Measurements from ENCODE around the gene OR5B12.

DNA sequence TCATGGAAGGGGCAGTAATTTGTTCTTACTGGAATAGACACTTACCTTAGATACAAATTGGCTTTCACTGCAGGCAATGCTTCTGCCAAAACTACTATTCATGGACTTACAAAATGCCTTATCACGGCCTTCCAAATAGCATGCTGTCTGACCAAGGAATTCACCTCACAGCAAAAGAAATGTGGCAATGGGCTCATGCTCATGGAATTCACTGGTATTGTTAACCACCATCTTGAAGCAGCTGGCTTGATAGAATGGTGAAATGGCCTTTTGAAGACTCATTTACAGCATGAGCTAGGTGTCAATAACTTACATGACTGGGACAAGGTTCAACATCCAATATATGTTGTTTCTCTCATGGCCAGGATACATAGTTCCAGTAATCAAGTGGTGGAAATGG lies 43.9 kb upstream of the OR5B12 start:
- TF ChIP-seq SMC3 (IDR thresholded peaks at IDR 0.05; ENCODE audit: low read depth, low read length) = no peak
- TF ChIP-seq, protein P1, sequence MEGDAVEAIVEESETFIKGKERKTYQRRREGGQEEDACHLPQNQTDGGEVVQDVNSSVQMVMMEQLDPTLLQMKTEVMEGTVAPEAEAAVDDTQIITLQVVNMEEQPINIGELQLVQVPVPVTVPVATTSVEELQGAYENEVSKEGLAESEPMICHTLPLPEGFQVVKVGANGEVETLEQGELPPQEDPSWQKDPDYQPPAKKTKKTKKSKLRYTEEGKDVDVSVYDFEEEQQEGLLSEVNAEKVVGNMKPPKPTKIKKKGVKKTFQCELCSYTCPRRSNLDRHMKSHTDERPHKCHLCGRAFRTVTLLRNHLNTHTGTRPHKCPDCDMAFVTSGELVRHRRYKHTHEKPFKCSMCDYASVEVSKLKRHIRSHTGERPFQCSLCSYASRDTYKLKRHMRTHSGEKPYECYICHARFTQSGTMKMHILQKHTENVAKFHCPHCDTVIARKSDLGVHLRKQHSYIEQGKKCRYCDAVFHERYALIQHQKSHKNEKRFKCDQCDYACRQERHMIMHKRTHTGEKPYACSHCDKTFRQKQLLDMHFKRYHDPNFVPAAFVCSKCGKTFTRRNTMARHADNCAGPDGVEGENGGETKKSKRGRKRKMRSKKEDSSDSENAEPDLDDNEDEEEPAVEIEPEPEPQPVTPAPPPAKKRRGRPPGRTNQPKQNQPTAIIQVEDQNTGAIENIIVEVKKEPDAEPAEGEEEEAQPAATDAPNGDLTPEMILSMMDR (conservative IDR thresholded peaks at IDR 0.05; ENCODE audit: low read depth, low read length) = no peak
- no peak for TF ChIP-seq POLR2A (IDR thresholded peaks at IDR 0.05; ENCODE audit: low read depth, low read length)
- TF ChIP-seq MAFK (IDR thresholded peaks at IDR 0.05; ENCODE audit: low read depth, low read length) = no peak
- TF ChIP-seq RFX5 (IDR thresholded peaks at IDR 0.05; ENCODE audit: low read depth, low read length) = no peak

Measured in IMR-90 (cell line).